Stimulated activated CD8-positive, alpha-beta memory T cell treated with anti-CD3 and anti-CD28 coated beads, Interleukin-12 subunit alpha, Interleukin-12 subunit beta, amount 100 ng/mL, for 1 hour (primary cell): ENCODE measurements around the gene DKKL1.

ENCODE experiments used
- DNase-seq: peaks from one replicate; pipeline ENCODE4 v3.0.0-alpha.2; 2020; ENCODE audit warnings: low read depth

DKKL1 gene

GRCh38 chr19:49422407-49423070 is 58.9 kb downstream of the DKKL1 start:
- no peak for DNase-seq

- DNase-seq, result no peak
Measured at GRCh38 chr19:49423071-49423984, 59.7 kb downstream of the DKKL1 start, which contains the start of gene PTH2. Gene PTH2, minus strand, starts transcription at chr19:49423441. Its CDS starts 102 bp downstream, at chr19:49423339.

- DNase-seq, result no peak
Measured at GRCh38 chr19:49423985-49424303, 60.3 kb downstream of the DKKL1 start.
